Neural cell (in vitro differentiated cells): ENCODE results near the gene SPACA5B. TPM values are rescaled to one million over a fixed set of nuclear protein-coding genes. Genes with fewer than 3 reads are reported as not detected.
A peak's percentile ranks its signal among the peaks of the same experiment; 100 is the strongest.
"Not testable (repeated sequence)": the region's sequence is repeated elsewhere in the genome, so short reads cannot be mapped to it uniquely, and the experiment has no call there.

Experiments
- H2AFZ ChIP-seq: fragments of 200-600, 300-800 bp; sonication (generic), shearing (Covaris generic); 2 replicates; pipeline ENCODE4 v1.6.0; 2014; ENCODE audit warnings: low read depth, mild to moderate bottlenecking, antibody characterized with exemption, low read length, moderate library complexity
- H3F3A ChIP-seq: fragments of 200-600 bp; shearing (Covaris generic); 2 replicates; pipeline ENCODE4 v1.6.1; 2016; ENCODE audit warnings: mild to moderate bottlenecking, moderate library complexity, mixed read lengths, antibody characterized with exemption, low read length; ENCODE audit not compliant: insufficient read depth, poor library complexity, severe bottlenecking
- H3K27ac ChIP-seq: fragments of 200-600, 300-800 bp; sonication (generic), shearing (Covaris generic); 2 replicates; pipeline ENCODE4 v1.5.1; 2014; ENCODE audit warnings: mild to moderate bottlenecking, low read length, moderate library complexity
- H3K27me3 ChIP-seq: fragments of 300-800, 200-600 bp; sonication (generic), shearing (Covaris generic); 2 replicates; pipeline ENCODE4 v1.6.0; 2014; ENCODE audit warnings: mild to moderate bottlenecking, low read depth, low read length, moderate library complexity; ENCODE audit not compliant: insufficient read depth
- H3K36me3 ChIP-seq: fragments of 300-800, 200-600 bp; sonication (generic), shearing (Covaris generic); 2 replicates; pipeline ENCODE4 v1.5.1; 2014; ENCODE audit warnings: mild to moderate bottlenecking, antibody characterized with exemption, low read length, moderate library complexity; ENCODE audit not compliant: insufficient read depth
- H3K4me2 ChIP-seq: fragments of 300-800, 200-600 bp; sonication (generic), shearing (Covaris generic); 2 replicates; pipeline ENCODE4 v1.6.0; 2014; ENCODE audit warnings: mild to moderate bottlenecking, low read length
- H3K4me3 ChIP-seq: fragments of 300-800, 200-600 bp; sonication (generic), shearing (Covaris generic); 2 replicates; pipeline ENCODE4 v1.5.1; 2014; ENCODE audit warnings: mild to moderate bottlenecking, low read length, moderate library complexity
- H3K79me2 ChIP-seq: fragments of 200-600 bp; shearing (Covaris generic); replicated peaks from 2 replicates; pipeline ENCODE4 v1.6.0; 2014; ENCODE audit warnings: mild to moderate bottlenecking, low read length, moderate library complexity; ENCODE audit not compliant: insufficient read depth
- H3K9ac ChIP-seq: fragments of 300-800, 200-600 bp; sonication (generic), shearing (Covaris generic); 2 replicates; pipeline ENCODE4 v1.6.1; 2016; ENCODE audit warnings: mild to moderate bottlenecking, low read length, mixed read lengths
- H3K9me2 ChIP-seq: fragments of 200-600 bp; shearing (Covaris generic); 2 replicates; pipeline ENCODE4 v1.6.1; 2016; ENCODE audit warnings: mild to moderate bottlenecking, low read length, mixed read lengths; ENCODE audit not compliant: insufficient read depth
- H3K9me3 ChIP-seq: fragments of 200-600, 300-800 bp; sonication (generic), shearing (Covaris generic); 2 replicates; pipeline ENCODE4 v1.6.1; 2016; ENCODE audit warnings: mild to moderate bottlenecking, mixed run types, low read length, moderate library complexity, mixed read lengths
- H4K20me1 ChIP-seq: fragments of 200-600 bp; shearing (Covaris generic); 2 replicates; pipeline ENCODE4 v1.6.1; 2016; ENCODE audit warnings: mild to moderate bottlenecking, mixed run types; ENCODE audit not compliant: insufficient read depth
- CTCF ChIP-seq: fragments of 450-650 bp; IDR thresholded peaks from 2 replicates; pipeline ENCODE4 v1.5.1; 2014; ENCODE audit warnings: antibody characterized with exemption, mild to moderate bottlenecking, moderate library complexity; ENCODE audit not compliant: poor library complexity, severe bottlenecking
- EP300 ChIP-seq: fragments of 450-650 bp; conservative IDR thresholded peaks from 2 replicates; pipeline ENCODE4 v1.6.1; 2014; ENCODE audit warnings: antibody characterized with exemption, mild to moderate bottlenecking, moderate library complexity; ENCODE audit not compliant: poor library complexity, severe bottlenecking
- EZH2 ChIP-seq: fragments of 200-600, 300-800 bp; shearing (Covaris generic), sonication (generic); IDR thresholded peaks from 2 replicates; pipeline ENCODE4 v1.6.1; 2014; ENCODE audit warnings: antibody characterized with exemption, low read length, borderline replicate concordance, mild to moderate bottlenecking; ENCODE audit not compliant: insufficient read depth, poor library complexity, severe bottlenecking
- MXI1 ChIP-seq: fragments of 450-650 bp; conservative IDR thresholded peaks from 2 replicates; pipeline ENCODE4 v1.6.1; 2014; ENCODE audit warnings: antibody characterized with exemption, mild to moderate bottlenecking; ENCODE audit not compliant: poor library complexity, severe bottlenecking
- POLR2AphosphoS5 ChIP-seq: IDR thresholded peaks from 2 replicates; pipeline ENCODE4 v1.6.1; 2012
- RAD21 ChIP-seq: fragments of 450-650 bp; conservative IDR thresholded peaks from 2 replicates; pipeline ENCODE4 v1.6.1; 2014; ENCODE audit warnings: antibody characterized with exemption, mild to moderate bottlenecking, moderate library complexity
- REST ChIP-seq: IDR thresholded peaks from 2 replicates; pipeline ENCODE4 v1.6.1; 2012; ENCODE audit warnings: borderline replicate concordance
- SMC3 ChIP-seq: fragments of 450-650 bp; conservative IDR thresholded peaks from 2 replicates; pipeline ENCODE4 v1.6.1; 2014; ENCODE audit warnings: antibody characterized with exemption, mild to moderate bottlenecking, moderate library complexity; ENCODE audit not compliant: poor library complexity
- TAF1 ChIP-seq: IDR thresholded peaks from 2 replicates; pipeline ENCODE4 v1.6.1; 2012; ENCODE audit warnings: low read depth
- polyA minus RNA-seq: library from RNA; depleted of rRNA, polyadenylated mRNA; stranded (reverse); fragments of >200 nt; gene quantifications from 2 replicates; pipeline ENCODE4 v1.2.3, GENCODE V29; 2014
- polyA plus RNA-seq: library from polyadenylated mRNA; depleted of rRNA; stranded (reverse); fragments of >200 nt; gene quantifications from 2 replicates; pipeline ENCODE4 v1.2.3, GENCODE V29; 2014

Gene SPACA5B
- polyA plus RNA-seq (not detected in 2 replicates), polyA minus RNA-seq (not detected in 2 replicates)

- not testable (repeated sequence) for H4K20me1 ChIP-seq, H3K27ac ChIP-seq, H3K36me3 ChIP-seq, H2AFZ ChIP-seq, H3K9me2 ChIP-seq, H3F3A ChIP-seq, H3K27me3 ChIP-seq, H3K9me3 ChIP-seq, H3K79me2 ChIP-seq, H3K9ac ChIP-seq, H3K4me2 ChIP-seq, H3K4me3 ChIP-seq
Observed at GRCh38 chrX:48130326-48130725, at the start of gene SPACA5B. Gene SPACA5B, plus strand, starts transcription at chrX:48130626. Its CDS starts 62 bp downstream, at chrX:48130688.

GRCh38 chrX:48083212-48083611, 47.2 kb upstream of the SPACA5B start:
- H2AFZ ChIP-seq, result no peak overlapping the region
- H4K20me1 ChIP-seq, result no peaks in the 10 kb centered on the region
- TF ChIP-seq EP300, result no peak
- TF ChIP-seq REST, result no peak
- TF ChIP-seq MXI1, result no peak
- peak; percentile 45 for TF ChIP-seq CTCF
- peak; percentile 17 for TF ChIP-seq SMC3
- peak; percentile 44 for TF ChIP-seq RAD21
- H3K4me2 ChIP-seq, result no peak overlapping the region
- no peaks in the 10 kb centered on the region for H3K27me3 ChIP-seq
- H3K4me3 ChIP-seq, result no peak overlapping the region
- no peaks in the 10 kb centered on the region for H3K9me3 ChIP-seq
- H3K9ac ChIP-seq, result no peak overlapping the region
- H3F3A ChIP-seq, result no peaks in the 10 kb centered on the region
- H3K79me2 ChIP-seq, result no peaks in the 10 kb centered on the region
- no peaks in the 10 kb centered on the region for H3K36me3 ChIP-seq
- H3K27ac ChIP-seq, result no peak overlapping the region
- H3K9me2 ChIP-seq, result no peaks in the 10 kb centered on the region

GRCh38 chrX:48083706-48084105, 46.7 kb upstream of the SPACA5B start:
- H3K36me3 ChIP-seq, result no peaks in the 10 kb centered on the region
- no peak overlapping the region for H3K4me3 ChIP-seq
- H3F3A ChIP-seq, result no peaks in the 10 kb centered on the region
- H3K4me2 ChIP-seq, result no peak overlapping the region
- no peaks in the 10 kb centered on the region for H3K9me2 ChIP-seq
- H3K9me3 ChIP-seq, result no peaks in the 10 kb centered on the region
- TF ChIP-seq EP300, result no peak
- no peak for TF ChIP-seq TAF1
- TF ChIP-seq SMC3, result no peak
- TF ChIP-seq EZH2, result no peak
- no peak for TF ChIP-seq CTCF
- TF ChIP-seq RAD21, result no peak
- TF ChIP-seq REST, result no peak
- no peak for TF ChIP-seq MXI1
- no peak for TF ChIP-seq POLR2AphosphoS5
- H3K27ac ChIP-seq, result no peak overlapping the region
- H2AFZ ChIP-seq, result no peak overlapping the region
- no peak overlapping the region for H3K9ac ChIP-seq
- H4K20me1 ChIP-seq, result no peaks in the 10 kb centered on the region
- H3K79me2 ChIP-seq, result no peaks in the 10 kb centered on the region
- H3K27me3 ChIP-seq, result no peaks in the 10 kb centered on the region
